Cardiac muscle cell (in vitro differentiated cells and primary cell): ENCODE results near the gene SOX13. TPM values are rescaled to one million over a fixed set of nuclear protein-coding genes. Genes with fewer than 3 reads are reported as not detected.

ENCODE experiments used
- DNase-seq, 2 donors: peaks; one replicate each; pipeline versions ENCODE4 v3.0.0 to v3.0.0-alpha.2; 2010 to 2017; ENCODE audit warnings: low read depth in 1 of 2, low spot score in 1 of 2
- H3K27ac ChIP-seq: fragments of 200-600 bp; sonication (generic); 2 replicates; pipeline ENCODE4 v1.5.1; 2016
- H3K27me3 ChIP-seq: fragments of 200-600 bp; sonication (generic); 2 replicates; pipeline ENCODE4 v1.6.0; 2016; ENCODE audit warnings: control low read depth
- H3K36me3 ChIP-seq: fragments of 200-600 bp; sonication (generic); 2 replicates; pipeline ENCODE4 v1.5.1; 2016; ENCODE audit warnings: control low read depth
- H3K4me1 ChIP-seq: fragments of 200-600 bp; sonication (generic); 2 replicates; pipeline ENCODE4 v1.8.1; 2017; ENCODE audit warnings: low read depth, mild to moderate bottlenecking, mixed run types
- H3K4me3 ChIP-seq: fragments of 200-600 bp; sonication (generic); 2 replicates; pipeline ENCODE4 v1.5.1; 2016; ENCODE audit warnings: mild to moderate bottlenecking
- H3K9me3 ChIP-seq: fragments of 200-600 bp; sonication (generic); 2 replicates; pipeline ENCODE4 v1.5.1; 2017; ENCODE audit warnings: low read depth, mild to moderate bottlenecking, control low read depth
- CTCF ChIP-seq: IDR thresholded peaks from 2 replicates; pipeline ENCODE4 v1.5.1; 2012; ENCODE audit warnings: low read depth, mild to moderate bottlenecking, low read length
- polyA plus RNA-seq: library from polyadenylated mRNA; unstranded; fragments of >200 nt; fragmentation: Nextera tagmentation; extraction: Ambion mirVana; gene quantifications from 2 replicates; pipeline ENCODE4 v1.2.1, GENCODE V29; 2016
- total RNA-seq: library from RNA; depleted of rRNA; stranded (reverse); fragments of >200 nt; gene quantifications from 2 replicates; pipeline ENCODE4 v1.2.3, GENCODE V29; 2016

Gene SOX13
- total and polyA plus RNA-seq, 2 experiments from 2014 or later: 34.8 to 39.7 TPM

- Histone ChIP-seq H3K27ac (peak overlapping the region; percentile 87), H3K36me3 (no peaks in the 10 kb centered on the region), H3K9me3 (no peaks in the 10 kb centered on the region), H3K4me3 (no peak overlapping the region), H3K27me3 (no peaks in the 10 kb centered on the region), H3K4me1 (peaks cover 42% of the 10 kb centered on the region)
- DNase-seq: no peak
- TF ChIP-seq CTCF: no peak
Measured at GRCh38 chr1:204083491-204083890, 10.6 kb downstream of the SOX13 start.

- TF ChIP-seq CTCF: no peak
- peak in 1 of 2 donors; percentile 55 for DNase-seq
- Histone ChIP-seq H3K4me1 (peaks cover 34% of the 10 kb centered on the region), H3K36me3 (no peaks in the 10 kb centered on the region), H3K4me3 (no peak overlapping the region), H3K27me3 (no peaks in the 10 kb centered on the region), H3K9me3 (no peaks in the 10 kb centered on the region), H3K27ac (peak overlapping the region; percentile 87)
Measured at GRCh38 chr1:204084247-204084772, 11.4 kb downstream of the SOX13 start.

GRCh38 chr1:204085876-204086275, 13.0 kb downstream of the SOX13 start:
- no peaks in the 10 kb centered on the region for H3K36me3 ChIP-seq
- H3K9me3 ChIP-seq: no peaks in the 10 kb centered on the region
- no peak for DNase-seq
- no peak overlapping the region for H3K27ac ChIP-seq
- H3K4me3 ChIP-seq: no peak overlapping the region
- no peak for TF ChIP-seq CTCF
- H3K4me1 ChIP-seq: peaks cover 20% of the 10 kb centered on the region
- H3K27me3 ChIP-seq: no peaks in the 10 kb centered on the region

- no peak for DNase-seq
Measured at GRCh38 chr1:204087181-204087892, 14.4 kb downstream of the SOX13 start.

GRCh38 chr1:204087893-204088528, 15.1 kb downstream of the SOX13 start:
- no peak for TF ChIP-seq CTCF
- Histone ChIP-seq H3K27me3 (no peaks in the 10 kb centered on the region), H3K27ac (no peak overlapping the region), H3K4me1 (peaks cover 7% of the 10 kb centered on the region), H3K4me3 (no peak overlapping the region), H3K36me3 (no peaks in the 10 kb centered on the region), H3K9me3 (no peaks in the 10 kb centered on the region)
- no peak for DNase-seq

More at GRCh38 chr1:204087181-204087892, 14.4 kb downstream of the SOX13 start:
- no peak for TF ChIP-seq CTCF
- Histone ChIP-seq H3K4me3 (no peak overlapping the region), H3K27me3 (no peaks in the 10 kb centered on the region), H3K9me3 (no peaks in the 10 kb centered on the region), H3K4me1 (peaks cover 7% of the 10 kb centered on the region), H3K27ac (no peak overlapping the region), H3K36me3 (no peaks in the 10 kb centered on the region)
